HG03342 (cell line): Measurements from ENCODE around the gene MMP23B.
"Not testable (repeated sequence)": the region's sequence is repeated elsewhere in the genome, so short reads cannot be mapped to it uniquely, and the experiment has no call there.

Source experiments
- ATAC-seq: cut with Tn5 transposase; IDR thresholded peaks from one replicate; pipeline ENCODE4 v1.9.1; 2021; ENCODE audit warnings: mild to moderate bottlenecking, moderate library complexity; ENCODE audit not compliant: unreplicated experiment

MMP23B gene

DNA sequence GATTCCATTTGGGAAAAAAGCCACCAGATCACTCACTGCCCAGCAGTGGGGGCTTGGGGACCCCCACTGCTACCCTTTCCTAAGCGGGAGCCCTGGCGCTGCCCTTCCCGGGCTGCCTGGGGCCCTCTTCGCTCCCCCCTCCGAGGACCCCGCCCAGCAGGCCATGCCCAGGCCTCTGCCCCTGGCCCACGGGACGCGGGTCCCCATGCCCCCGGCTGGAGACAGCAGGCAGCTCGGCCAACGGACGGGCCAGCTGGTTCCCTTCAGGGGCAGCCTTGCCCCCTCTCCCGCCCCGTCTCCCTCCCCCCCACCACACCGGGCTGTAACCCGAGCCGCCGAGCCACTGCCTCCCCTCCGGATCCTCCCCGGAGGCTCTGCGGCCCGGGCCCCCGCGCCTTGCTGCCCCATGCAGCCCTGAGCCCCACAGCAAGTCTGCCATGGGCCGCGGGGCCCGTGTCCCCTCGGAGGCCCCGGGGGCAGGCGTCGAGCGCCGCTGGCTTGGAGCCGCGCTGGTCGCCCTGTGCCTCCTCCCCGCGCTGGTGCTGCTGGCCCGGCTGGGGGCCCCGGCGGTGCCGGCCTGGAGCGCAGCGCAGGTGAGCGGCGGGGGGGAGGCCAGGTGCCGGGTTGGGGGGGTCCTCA, at the start of gene MMP23B:
TSS of gene MMP23B (plus strand) at position 392 of the 639 bp plus-strand sequence. CDS start at position 438, 46 bp downstream.
- no peak for ATAC-seq

DNA sequence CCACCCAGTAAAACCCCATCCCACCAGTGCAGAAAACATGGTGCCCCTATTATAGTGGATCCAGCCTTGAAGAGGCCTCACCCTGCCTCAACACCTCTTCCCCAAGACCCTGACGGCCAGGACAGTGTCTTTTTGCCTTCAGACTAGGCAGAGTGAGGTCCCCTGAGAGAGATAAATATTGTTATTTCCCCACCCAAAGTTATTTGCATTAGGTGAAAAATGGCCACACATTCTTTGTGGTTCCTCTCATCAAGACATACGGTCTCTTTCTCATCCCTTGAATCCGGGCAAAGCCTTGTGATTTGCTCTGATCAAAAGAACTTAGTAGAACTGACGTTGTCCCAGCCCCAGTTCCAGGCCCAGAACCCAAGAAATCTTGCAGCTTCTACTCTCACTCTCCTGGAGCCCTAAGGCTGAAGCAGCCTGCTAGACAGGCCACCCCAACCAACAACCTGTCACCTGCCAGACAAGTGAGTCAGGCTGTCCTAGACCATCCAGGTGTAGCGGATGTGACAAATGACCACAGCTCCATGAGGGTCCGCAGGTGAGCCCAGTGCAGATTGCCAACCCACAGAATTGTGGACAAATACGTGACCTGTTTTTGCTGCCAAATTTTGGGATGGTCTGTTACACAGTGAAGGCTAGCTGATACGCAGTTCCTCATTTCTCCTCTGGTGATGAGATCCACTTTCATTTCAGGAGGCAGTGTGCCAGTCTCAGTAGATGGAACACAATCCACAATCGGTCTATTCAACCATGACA, 49.2 kb upstream of the MMP23B start:
- no peak for ATAC-seq

DNA sequence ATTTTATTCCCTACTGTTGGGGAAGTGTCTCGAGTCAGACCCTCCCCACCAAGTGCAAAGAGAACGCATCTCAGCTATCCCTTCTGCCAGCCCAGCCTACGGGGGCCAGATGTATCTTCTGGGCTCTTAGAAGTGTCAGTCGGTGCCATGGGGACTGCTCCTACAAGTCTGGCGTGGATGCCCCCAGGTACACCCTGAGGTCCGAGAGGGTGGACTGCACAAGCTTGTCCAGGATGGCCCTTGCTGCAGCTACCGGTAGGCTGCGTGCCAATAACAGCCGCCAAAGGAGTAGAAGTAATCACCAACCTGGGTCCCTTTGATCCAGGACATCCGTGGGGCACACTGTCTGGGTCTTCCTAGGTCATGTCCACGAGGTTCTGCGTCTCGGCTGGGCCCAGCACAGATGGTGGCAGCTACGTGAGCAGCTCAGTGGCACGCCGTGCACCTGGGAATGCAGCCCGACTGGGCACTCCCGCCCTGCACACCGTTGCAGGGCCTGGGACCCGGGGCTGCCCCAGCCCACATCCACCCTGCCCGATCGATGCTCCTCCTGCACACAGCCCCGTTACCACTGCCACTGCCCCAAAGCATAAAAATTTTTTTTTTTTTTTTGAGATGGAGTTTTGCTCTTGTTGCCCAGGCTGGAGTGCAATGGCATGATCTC, 48.5 kb upstream of the MMP23B start:
- no peak for ATAC-seq

DNA sequence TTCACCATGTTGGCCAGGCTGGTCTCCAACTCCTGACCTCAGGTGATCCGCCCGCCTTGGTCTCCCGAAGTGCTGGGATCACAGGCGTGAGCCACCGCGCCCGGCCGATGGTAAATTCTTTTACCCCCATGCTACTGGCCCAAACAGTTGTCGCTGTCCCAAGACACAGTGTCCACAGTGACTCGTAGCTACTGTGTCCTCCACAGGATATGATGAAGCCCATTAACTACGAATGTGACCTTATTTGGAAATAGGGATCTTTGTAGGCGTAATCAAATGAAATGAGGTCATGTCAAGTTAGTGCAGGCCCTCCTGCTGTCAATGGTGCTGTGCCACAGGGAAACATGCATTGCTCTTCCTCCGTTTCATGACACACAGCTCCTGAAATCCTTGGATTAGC, 40.5 kb upstream of the MMP23B start:
- ATAC-seq, result no peak

DNA sequence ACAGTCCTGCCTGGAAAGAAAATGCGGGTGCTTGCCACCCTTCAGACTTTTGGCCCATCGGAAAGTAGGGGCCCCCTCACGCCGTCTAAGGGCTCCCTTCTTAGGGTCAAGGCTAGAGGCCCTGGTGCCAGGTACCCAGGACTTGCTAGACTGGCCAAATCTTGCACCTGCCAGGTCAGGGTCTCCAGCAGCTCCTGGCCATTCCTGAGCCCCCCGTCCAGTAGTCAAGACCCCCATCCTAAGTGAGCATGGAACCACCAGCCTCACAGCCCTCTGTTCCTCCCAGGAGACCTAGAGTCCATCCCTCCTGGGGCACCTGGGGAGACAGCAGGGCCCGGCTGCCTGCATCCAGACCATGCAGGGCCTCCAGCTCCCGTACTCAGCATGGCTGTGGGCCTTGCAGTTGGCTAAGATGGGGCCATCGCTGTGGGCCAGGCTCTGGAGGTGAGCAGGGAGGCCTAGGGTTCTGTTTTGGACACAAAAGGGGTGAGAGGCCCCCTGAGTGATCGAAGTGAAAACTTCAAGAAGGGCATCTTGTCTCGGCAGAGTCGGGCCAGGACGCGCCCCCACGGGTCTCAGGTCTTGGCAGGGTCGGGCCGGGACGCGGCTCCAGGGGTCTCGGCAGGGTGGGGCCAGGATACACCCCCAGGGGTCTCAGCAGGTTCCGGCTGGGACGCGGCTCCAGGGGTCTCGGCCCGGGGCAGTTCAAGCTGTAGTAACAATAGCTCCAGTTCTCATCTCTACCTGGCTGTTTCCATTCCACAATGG, 38.0 kb upstream of the MMP23B start:
- ATAC-seq, result no peak

DNA sequence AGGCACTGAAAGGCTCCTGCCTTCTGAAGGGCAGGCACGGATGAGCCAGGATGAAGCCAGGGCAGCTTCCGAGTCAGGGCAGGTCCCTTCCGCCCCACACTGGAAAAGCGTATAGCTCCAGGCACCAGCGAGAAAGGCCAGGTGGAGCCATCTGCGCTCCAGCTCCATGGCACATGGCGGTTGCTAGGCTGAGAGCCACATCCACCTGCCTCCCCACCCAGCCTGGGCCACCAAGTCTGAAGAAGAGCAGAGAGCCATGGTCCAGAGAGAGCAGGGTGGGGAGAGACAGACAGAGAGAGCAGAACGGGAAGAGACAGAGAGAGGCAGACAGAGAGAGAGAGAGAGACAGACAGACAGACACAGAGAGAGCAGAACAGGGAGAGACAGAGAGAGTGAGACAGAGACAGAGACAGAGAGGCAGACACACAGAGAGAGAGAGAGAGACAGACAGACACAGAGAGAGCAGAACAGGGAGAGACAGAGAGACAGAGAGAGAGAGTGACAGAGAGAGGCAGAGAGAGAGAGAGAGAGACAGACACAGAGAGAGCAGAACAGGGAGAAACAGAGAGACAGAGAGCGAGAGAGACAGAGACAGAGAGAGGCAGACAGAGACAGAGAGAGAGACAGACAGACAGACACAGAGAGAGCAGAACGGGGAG, 37.2 kb upstream of the MMP23B start:
- no peak for ATAC-seq

DNA sequence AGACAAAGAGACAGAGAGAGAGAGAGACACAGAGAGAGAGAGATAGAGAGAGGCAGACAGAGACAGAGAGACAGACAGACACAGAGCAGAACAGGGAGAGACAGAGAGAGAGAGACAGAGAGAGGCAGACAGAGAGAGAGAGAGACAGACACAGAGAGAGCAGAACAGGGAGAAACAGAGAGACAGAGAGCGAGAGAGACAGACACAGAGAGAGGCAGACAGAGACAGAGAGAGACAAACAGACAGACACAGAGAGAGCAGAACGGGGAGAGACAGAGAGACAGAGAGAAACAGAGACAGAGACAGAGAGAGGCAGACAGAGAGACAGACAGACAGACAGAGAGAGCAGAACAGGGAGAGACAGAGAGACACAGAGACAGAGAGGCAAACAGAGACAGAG, 36.6 kb upstream of the MMP23B start:
- not testable (repeated sequence) for ATAC-seq

DNA sequence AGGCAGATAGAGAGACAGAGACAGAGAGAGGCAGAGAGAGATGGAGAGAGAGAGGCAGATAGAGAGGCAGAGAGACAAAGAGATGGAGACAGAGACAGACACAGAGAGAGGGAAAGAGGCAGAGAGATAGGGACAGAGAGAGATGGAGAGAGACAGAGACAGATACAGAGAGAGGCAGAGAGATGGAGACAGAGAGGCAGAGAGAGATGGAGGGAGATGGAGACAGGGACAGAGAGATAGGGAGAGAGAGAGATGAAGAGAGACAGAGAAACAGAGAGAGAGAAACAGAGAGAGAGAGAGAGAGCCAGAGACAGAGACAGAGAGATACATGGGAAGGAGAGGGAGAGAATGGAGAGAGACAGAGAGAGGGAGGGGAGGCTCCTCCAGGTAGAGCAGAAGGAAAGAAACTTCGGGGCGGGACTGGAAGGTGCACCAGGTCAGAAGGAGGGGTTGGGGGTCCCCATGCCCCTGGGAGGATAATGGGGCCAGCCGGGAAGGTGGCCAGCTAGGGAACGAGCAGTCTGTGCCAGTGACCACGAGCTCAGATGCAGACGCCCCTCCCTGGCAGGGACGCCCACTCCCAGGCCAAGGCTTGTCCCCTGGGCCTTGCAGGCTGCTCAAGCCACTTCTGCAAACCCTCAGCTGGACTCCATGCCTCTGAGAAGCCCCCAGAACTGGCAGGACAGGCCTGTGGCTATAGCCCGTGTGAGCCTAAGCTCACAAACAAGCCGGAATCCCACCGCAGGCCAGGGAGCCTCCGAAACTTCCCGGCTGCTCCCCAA, 35.3 kb upstream of the MMP23B start:
- ATAC-seq, result no peak

DNA sequence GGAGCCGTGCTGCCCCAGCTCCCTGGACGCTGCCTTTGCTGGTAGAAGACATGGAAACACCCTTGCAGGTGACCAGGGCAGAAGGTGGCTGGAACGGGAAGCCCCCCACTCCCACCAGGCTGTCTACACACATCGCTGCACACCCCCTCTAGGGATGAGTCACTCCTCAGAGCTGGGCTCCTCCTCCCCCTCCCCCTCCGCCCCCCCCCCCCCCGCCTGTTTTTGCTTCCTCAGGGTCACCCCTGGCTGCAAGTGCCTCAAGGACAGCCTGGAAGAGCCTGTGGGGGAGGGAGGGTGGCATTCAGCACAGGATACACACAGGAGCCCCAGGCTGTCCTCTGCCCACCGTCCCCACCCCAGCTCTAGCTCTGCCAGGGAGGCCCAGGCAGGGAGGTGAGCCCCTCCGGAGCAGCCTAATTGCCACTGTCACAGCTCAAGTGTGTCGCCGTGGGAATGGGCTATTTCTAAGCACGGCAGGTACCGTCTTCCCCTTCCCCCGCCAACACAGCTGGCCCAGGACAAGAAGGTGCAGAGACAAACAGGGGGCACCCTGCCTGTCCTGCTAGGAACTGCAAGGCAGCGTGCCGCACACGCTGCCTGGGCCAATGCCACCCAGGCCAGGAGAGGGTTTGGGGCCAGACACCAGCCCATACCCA, 34.6 kb upstream of the MMP23B start:
- ATAC-seq, result no peak

DNA sequence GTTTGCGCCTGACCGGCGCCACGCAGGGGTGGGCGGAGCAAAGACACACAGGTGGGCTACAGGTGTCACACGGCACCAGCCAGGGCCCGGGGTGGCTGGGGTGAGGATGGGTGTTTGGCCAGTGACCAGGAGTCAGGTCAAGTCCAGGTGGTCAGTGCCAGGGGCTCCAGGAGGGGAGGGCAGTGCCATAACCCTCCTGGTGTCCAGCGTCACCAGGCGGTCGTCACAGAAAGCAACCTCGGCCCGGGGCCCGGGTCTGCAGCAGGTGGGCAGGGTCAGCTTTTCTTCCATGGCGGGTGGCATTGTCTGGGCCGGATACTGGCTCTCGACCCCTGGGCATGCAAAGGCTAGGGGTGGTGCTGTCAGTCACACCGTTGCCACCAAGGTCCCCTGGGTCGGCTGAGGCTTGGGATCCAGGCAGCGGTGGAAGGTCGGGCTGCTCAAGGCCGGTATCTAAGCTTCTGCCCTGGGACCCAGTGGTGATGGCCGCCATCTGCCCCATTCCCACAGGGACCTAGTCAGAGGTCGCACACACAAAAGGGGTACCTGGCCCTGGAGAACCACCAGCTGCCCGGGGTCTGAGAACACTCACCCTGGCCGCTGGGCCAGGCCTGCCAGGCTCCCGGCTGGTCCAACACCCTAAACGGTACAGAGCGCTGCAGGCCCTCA, 33.8 kb upstream of the MMP23B start:
- ATAC-seq, result no peak

DNA sequence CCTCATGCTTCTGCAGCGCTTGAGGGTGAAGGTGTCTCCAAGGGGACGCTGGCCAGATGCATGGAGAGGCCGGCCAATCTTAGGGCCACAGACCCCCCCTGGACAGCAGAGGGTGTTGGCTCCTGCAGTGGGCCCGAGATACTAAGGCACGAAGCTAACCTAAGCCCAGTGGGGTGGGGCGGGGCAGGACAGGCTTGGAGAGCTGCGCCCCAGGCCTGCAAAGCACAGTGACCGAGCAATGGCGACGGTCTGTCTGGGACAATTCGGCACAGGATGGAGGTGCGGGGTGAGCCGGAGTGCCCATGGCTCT, 33.3 kb upstream of the MMP23B start:
- ATAC-seq, result no peak

DNA sequence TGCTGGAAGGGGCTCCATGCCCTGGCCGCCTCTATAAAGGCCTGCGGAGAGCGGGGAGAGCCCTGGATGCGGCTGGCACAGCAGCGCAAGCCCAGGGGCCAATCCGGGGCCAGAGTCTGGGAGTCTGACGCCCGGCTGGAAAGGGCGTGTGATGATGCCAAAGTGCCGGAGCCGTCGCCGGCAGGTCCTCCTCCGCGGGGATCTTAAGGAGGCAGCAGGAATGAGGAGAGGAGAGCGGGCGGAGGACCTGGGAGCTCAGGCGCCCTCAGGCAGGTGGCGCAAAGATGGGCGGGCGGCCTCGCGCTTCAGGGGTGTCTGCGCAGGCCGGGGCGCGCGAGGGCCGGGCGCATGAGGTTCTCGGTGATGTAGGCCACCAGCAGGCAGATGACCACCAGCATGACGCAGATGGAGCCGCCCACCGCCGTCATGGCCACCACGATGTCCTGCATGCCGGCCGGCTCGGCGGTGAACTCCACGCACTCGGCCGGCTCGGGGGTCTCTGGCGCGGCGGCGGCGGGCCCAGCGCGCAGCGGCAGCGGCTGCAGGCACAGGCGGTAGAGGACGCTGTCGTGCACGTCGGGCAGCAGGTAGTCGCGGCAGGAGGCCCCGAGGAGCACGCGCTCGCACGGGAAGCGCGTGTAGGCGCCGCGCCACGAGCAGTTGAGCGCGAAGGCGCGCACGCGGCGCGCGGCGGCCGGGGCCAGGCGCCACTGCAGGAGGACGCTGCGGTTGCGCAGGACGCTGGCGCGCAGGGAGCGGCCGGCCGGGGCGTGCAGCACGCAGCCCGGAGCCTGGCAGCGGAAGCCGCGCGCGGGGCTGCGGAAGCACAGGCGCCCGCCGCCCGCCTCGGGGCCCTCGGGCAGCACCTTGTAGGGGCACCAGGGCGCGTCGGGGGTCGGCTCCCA, 32.7 kb upstream of the MMP23B start:
- ATAC-seq, result no peak

DNA sequence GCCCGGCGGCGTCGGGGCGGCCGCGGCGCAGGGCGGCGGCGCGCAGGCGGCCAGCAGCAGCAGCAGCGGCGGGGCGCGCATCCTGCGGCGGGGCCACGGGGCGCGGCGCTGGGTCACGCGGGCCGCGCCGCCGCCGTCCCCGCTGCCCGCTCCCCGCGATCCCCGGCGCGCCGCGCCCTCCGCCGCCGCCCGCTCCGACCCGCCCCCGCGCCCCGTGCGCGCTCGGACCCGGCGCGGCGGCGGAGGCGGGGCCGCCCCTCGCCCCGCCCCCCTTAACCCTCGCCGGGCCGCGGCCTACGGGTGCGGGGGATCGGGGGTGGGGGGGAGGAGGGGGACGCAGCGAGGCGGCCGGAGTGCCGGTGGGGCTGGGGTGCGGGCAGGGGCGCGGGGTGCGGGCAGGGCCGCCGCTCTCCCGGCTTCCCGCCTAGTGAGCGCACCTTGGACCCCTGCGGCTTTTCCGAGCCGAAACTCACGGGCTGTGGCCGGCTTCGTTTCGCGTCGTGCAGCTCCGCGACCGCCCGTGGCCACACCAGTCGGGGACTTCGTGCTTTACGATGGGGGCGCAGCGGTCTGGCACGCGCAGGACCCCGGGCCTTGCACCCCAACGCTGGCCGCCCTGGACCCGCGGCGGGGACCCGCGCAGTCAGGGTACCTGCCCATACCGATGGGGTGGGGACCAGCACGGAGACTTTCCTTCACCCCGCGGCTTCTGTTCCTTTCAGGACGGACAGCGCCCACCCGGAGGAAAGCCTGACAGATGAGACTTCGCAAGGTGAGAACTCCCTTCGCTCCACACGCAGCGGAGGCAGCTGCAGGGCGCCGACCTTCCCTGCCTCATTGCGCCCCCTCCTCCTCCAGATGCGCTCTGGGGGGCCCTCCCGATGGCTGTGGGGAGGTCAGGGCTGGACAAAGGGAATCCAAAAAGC, 31.8 kb upstream of the MMP23B start, which contains the start of gene FNDC10:
TSS of gene FNDC10 (minus strand) at position 201 of the 926 bp plus-strand sequence. CDS start at position 81, 120 bp downstream.
- ATAC-seq, result no peak

DNA sequence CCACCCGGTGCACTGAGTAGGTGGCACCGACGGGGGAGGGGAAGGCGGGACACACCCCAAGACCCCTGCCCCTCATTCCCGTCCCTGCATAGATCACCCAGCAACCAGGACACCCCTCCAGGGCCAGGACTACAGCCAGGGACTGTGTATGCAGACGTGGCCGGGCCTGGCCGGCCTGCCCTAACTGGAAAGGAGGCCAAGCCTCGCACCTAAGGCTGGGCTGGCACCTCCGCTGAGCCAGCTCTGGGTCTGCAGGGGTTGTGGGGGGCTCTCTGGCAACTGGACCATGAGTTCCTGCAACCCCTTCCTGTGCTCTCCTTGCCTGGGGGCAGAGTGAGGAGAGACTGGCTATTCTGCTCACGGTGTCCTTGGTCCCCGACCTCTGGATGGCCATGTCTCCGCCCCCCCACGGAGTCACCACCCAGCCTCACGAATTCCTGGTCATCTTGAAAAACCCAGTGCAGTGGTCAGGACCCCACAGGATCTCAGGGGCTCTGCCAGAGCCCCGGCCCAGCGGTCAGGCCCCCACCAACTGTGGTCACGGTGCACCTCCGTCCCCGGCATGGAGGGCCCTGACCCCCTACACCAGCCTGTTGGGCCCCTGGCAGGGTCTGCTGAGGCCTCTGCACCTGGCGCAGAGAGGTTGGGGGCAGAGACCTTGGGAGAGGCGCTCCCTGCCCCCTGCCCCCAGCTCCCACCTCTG, 31.0 kb upstream of the MMP23B start:
- no peak for ATAC-seq

DNA sequence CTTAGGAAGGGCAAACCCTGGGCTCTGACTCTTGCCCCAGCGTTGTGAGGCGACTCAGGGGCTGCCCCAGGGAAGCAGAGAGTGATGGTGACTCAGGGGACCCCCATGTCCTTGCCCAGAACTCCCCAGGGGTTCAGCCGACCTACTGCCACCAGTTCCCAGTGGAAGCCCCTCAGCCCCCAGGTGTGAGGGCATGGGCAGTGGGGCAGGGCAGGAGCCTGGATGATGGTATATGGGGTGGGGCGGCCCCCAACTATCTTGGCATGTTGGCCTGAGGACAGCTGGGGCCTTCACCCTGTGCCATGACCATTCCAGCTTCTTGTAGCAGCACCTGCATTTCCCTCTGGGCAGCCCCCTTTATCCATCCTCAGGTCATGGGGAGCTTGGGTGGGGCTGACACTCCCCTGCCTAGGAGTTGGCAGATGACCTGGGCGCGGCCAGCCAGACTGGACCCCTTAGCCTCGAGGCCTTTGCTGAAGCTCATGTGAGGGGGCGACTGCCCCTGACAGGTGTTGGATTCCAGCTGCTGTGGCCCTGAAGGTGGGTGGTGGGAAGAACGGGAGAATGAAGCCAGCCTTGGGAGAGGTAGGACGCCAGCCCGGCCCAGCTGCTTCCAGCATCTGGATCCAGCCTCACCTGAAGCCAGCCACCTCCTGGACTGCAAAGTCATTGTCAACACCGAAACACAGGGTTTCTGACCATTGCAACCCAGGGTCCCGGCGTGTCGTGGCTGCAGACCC, 30.2 kb upstream of the MMP23B start:
- ATAC-seq, result no peak
